HG03175 (cell line): ENCODE data around the gene PLXNA1.
A peak's percentile ranks its signal among the peaks of the same experiment; 100 is the strongest.

ENCODE experiments used
- ATAC-seq: cut with Tn5 transposase; IDR thresholded peaks from one replicate; pipeline ENCODE4 v1.9.1; 2021; ENCODE audit warnings: mild to moderate bottlenecking, moderate library complexity; ENCODE audit not compliant: unreplicated experiment

PLXNA1 gene

GRCh38 chr3:126965526-126966080, 17.3 kb upstream of the PLXNA1 start:
- ATAC-seq = no peak

DNA sequence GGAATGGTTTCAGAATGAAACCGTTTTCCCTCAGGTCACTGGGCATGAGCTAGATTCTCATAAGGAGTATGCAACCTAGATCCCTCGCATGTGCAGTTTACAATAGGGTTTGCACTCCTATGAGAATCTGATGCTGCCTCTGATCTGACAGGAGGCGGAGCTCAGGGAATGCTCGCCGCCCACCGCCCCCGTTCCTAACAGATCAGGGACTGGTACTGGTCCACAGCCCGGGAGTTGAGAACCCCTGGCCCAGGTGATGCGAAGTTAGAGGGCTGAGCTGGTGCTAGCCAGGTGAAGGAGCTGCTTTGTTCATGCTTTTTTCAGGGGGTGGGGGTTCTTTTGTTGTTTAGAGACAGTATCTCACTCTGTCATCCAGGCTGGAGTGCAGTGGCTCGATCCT, 15.5 kb upstream of the PLXNA1 start:
- no peak for ATAC-seq

DNA sequence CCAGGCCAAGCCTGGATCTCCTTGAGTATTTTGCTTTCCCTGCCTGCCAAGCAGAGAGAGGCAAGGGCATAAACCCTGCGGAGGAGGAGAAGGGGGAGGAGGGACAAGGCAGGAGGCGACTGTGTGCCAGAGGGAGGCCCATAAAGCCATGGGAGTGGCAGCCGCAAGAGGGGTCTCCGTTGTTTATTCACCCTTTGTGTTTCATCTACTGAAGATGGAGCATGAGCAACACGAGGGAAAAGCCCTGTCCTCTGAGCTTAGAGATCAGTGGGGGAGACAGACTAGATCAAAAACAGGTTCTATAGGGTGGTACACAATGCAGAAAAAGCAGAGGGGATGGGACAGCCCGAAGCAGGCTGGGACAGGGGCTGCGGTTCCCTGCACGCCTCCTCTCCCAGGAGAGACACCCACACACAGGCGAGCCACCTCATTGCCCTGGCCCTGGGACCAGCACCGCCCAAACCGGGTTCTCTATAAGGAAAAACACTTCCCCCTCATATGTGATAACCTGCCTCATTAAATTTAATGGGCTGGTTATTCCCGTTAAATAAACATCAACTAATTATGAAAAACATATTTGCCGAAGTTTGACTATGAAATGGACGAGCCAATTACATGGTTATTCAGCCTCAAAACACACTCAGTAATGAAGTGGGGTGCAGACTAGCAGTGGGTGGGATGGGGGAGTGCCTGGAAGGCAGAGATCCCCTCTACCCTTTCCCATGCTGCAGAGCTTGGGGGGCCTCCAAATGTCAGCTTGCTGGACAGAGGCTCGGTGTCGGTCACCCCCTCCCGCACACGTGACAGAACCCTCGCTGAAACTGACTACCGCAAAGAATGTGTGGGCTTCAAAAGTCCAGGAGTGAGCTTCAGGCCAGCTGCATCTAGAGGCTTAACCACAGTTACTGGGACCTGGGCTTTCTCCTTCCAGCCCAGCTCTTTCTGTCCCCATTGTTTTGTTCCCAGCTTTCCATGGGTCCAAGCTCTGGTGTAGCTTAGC, 14.2 kb upstream of the PLXNA1 start:
- no peak for ATAC-seq

DNA sequence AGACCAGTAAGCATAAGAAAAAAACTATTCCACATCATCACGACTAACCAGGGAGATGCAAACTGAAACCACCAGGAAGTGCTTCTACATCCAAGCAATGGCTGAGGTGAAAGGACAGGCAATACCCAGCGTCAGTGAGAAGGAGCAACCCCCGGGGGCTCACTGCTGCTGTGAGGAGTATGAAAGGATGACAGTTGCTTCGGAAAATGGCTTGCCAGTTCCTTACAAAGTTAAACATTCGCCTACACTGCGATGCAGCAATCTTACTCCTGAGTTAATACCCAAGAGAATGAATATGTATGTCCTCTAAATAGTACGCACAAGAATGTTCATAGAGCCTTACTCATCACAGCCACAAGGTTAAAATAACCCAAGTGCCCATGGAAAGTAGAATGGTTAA, 13.3 kb upstream of the PLXNA1 start:
- no peak for ATAC-seq

GRCh38 chr3:126970101-126970500, 12.8 kb upstream of the PLXNA1 start:
- ATAC-seq = no peak

DNA sequence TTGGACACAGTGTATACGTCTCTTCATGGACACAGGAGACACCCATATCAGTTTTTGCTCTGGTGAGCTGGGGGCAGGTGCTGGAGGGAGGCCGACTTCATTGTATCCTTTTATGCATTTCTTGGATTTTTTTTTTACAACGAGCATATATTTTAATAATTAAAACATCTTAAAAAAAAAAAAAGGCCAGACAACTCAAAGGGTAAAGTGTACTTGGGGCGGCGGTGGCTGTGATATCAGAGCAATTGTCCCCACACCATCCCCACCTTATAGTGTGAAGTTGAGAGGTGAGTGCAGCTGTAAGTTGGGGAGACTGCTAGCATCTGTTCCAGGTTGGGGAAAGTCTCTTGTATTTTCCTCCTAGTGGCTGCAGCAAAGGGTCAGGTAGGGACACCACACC, 12.0 kb upstream of the PLXNA1 start:
- ATAC-seq = no peak

- ATAC-seq = no peak
These were observed 11.0 kb upstream of the PLXNA1 start for GRCh38 chr3:126971891-126972351.

DNA sequence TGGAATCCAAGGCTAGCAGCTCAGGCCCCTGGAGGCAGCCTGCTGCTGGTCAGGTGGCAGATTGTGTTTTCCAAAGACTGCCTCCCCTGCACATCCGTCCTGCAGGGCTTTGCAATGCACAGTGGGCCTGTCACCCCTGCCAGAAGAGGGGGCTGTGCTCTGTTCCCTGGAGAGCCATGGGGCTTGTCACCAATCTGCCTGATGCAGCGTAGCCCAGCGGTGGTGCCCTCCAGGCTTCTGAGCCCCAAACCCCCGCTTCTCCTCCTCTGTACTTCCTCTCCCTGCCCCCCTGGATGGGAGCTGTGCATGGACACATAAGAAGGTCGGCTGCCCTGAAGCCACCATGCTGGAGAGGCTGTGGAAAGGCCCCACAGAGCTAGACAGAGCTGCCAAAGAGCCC, 10.0 kb upstream of the PLXNA1 start:
- ATAC-seq = no peak

DNA sequence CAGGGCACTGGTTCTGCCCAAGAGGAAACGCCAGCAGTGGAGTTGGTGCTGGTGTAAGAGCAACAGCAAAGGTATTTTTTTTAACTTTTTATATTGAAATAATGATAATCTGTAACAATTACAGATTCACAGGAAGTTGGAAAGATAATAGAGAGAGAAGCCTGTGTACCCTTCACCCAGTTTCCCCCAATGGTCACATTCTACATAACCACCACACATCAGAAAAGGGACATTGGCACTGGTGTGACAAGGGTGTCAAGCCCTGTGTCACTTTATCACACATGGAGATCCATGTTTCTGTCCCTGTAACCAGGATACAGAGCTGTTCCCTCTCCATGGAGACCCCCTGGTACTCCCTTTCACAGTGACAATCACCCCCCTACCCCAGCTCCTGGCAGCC, 9.1 kb upstream of the PLXNA1 start:
- no peak for ATAC-seq

DNA sequence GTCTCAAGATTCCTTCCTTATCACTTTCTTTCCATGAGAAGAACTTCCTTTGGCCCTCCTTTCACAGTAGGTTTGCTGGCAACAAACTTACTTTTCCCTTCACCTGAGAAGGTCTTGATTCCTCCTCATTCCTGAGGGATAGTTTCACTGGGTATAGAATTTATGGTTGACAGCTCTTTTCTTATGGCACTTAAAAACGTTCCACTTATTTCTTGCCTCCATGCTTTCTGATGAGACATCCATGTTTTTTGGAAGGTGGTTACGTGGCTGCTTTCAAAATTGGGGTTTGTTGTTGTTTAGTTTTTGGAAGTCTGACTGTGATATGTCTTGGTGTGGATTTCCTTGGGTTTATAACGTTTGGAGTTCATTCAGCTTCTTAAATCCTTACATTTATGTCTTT, 8.2 kb upstream of the PLXNA1 start:
- ATAC-seq = no peak

DNA sequence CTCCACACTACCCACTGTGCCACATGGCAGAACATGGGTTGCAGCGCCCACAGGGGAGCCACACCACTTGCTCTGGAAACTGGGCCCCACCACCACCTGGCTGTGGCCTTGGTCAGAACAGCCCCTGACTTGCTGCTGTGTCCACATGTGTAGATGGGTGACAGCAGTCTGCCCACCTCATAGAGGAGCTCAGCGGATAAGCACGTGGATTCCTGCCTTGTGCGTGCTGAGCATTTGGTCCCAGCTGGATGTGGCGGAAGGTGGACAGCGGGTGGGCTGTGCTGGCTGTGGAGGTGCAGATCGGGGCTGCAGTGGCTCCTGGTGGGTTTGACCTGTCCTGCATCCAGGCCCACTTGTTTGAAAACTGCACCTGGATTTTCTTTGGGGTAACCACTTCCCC, 6.0 kb upstream of the PLXNA1 start:
- ATAC-seq = no peak

GRCh38 chr3:126977821-126978220, 5.1 kb upstream of the PLXNA1 start:
- ATAC-seq = no peak

GRCh38 chr3:126978291-126978690, 4.6 kb upstream of the PLXNA1 start:
- no peak for ATAC-seq

DNA sequence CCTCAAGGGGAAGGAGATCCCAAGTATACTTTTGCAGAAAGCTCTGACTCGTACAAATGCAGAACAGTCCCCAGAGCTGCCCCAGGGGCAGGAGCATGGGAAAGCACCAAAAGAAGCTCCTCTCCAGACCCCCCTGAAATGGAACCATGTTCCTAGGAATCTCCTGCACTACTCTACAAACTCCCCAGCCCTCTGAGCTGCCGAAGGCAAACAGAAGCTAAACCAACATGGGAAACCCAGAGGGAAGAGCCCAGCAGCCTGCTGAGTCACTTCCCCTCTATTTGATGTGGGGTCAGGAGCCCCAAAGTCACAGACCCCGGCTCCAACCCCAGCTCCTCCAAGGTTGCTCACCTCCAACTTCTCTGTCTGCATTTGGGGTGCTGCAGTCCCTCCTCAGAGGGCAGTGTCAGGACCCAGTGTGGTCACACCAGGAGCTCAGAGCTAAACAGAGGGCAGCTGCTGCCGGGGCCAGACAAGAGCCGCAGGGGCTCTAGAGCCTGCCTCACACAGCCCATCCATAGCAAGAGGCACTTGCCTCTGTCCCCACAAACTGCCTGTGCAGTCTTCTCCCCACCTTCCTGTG, 3.8 kb upstream of the PLXNA1 start:
- no peak for ATAC-seq

DNA sequence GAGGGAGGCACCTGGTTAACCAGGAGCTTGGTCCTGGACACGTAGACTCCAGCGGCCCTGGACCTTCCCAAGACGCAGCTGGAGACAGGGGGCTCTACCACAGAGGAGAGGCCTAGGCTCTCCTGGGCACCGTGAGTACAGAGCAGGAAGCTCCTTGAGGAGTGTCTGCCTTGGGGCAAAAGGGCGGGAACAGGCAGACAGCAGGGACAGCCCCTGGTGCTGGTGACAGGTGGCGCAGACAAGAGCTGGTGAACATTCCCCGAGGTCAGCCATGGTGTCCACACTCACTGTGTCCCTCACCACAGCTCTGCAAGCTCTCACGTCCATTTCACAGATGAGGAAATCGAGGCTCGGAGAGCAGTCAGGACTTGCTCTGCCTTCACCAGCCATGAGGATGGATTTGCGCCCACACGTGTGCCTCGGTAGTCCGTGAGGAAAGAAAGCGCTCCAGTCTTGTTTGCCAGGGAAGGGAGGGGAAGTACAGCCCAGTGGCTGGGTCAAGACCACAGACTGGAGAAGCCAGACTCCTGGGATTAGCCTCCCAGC, 2.6 kb upstream of the PLXNA1 start:
- ATAC-seq = no peak

DNA sequence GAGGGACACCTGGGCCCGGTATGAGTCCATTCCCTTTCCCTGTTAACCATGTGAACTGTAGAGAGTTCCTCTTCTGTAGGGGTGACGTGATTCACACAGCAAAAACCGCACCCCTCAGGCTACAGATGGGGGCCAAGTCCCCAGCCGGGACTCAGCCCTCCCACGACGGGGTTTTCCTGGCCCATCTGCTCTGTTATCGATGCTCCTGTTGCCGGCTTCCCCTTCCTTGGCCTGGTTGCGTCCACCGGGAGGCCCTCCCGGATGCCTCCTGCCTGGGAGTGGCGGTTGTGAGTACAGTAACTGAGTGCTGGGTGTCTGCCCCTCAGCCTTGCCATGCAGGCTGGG, 817 bp upstream of the PLXNA1 start:
- ATAC-seq = peak; percentile 14

DNA sequence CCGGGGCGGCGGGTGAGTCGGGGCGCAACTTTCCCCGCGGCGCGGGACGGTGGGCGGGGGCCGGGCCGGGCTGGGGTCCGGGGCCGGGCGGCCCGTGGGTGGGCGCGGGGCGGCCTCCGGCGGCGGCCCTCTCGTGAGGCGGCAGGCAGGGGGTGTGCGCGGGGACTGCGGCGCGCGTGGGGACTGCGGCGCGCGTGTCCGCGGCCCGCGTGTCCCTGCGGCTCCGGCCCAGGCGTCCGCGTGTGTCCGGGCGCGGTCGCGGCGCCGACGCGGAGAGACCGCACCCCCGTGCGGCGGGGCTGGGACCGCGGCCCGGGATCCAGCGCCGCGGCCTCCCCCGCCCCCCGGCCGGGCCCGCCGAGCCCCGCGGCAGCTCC, 349 bp downstream of the PLXNA1 start:
- peak; percentile 6 for ATAC-seq

DNA sequence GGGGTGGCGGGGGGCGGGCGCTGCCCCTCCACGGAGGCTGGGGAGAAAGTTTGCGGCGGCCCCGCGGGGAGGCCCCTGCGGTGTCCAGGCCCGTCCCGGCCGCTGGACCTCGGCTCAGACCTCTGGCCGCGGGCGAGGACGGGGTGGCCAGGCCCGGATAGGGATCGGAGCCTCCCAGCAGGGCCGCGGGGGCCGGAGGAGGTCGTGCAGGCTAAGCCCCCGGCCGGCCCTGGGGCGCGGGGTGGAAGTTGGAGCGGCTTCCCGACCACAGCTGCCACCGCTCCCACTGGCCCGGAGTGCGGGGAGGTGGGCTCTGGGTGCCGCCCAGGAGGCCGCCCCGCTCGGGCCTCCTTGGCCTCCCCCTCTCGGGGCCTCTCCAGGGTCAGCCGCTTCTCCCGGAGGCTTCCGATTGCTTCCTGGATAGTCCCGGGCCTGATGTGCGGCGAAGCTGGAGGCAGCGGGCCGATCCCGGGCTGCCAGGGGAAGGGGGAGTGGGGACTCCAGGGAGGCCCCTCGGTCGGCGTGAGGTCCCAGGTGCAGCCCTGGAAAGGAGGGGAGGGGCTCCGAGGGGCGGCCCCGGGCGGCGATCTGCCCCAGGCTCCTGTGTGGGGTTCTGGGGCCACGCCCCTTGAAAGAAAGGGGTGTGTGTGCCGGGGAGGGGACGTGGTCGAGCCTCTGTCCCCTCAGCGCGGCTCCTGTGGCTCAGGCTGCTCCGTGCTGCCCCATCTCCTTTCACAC, 907 bp downstream of the PLXNA1 start:
- no peak for ATAC-seq

GRCh38 chr3:126984391-126985131, 1.6 kb downstream of the PLXNA1 start:
- ATAC-seq = no peak
